ENCODE measurements around the gene HAS3.

The HAS3 gene

DNA sequence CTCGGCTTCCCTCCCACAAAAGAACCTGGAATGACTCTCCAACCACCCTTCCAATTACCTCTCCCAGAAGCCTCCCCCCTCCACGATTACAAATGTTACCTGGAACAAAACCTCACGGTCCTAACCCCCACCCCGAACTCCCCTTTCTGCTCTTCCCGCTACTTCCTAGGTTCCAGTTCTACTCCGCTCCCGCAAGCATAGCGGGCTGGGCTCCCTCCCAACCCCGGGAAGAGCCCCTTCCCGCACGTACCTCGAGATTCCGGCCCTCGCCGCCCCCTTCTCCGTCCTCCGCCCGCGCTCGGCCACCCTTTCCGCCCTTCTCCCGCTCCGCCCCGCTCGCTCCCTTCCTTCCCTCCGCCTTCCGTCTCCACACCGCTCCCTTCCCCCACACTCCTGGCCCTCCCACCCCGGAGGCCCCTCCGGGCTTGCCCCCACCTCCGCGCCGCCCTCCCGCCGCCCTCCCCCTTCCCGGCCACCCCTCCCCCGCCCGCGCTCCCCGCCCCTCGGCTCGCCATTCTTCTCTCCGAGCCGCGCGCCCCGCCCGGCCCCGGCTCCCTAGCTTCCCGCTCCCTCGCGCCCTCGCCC lies 26.5 kb downstream of the HAS3 start:
- Histone ChIP-seq H3K4me3 (ENCODE audit: low read depth, low read length) (peak overlapping the region; percentile 83), H3K27ac (ENCODE audit: extremely low read depth, low read depth, low read length) (peak overlapping the region; percentile 95), H3K4me1 (ENCODE audit: control insufficient read depth, insufficient read depth, low read length) (peaks cover 3% of the 10 kb centered on the region; the same call in 1 of the 2 replicates), H3K36me3 (ENCODE audit: control insufficient read depth in 2 of 2, insufficient read depth in 1 of 2, low read length in 2 of 2) (peaks cover 17 to 39% of the 10 kb centered on the region in 2 experiments; a peak in 2 of 3 replicates), H3K9me3 (ENCODE audit: control insufficient read depth, insufficient read depth, low read depth, low read length) (no peaks in the 10 kb centered on the region)
- CTCF ChIA-PET, result interaction anchor here (0.6 to 2.8 kb wide), 3 partner anchors 10 to 229 kb away, joined by 4 to 11 read pairs (median 5); no protein-coding TSS in a partner anchor
- POLR2A ChIA-PET, result interaction anchor here (0.5 to 1.3 kb wide), 4 partner anchors 8 to 26 kb away, joined by 3 to 7 read pairs (median 4); no protein-coding TSS in a partner anchor
- TF ChIP-seq ZNF302 (tag by site-specific recombination; IDR thresholded peaks at IDR 0.05; ENCODE audit: low read depth) (no peak), PRDM4 (tag by site-specific recombination; IDR thresholded peaks at IDR 0.05) (peak; percentile 43), SETDB1 (IDR thresholded peaks at IDR 0.05; ENCODE audit: insufficient read length, low read length) (no peak), ZNF335 (tag by site-specific recombination; conservative IDR thresholded peaks at IDR 0.05) (peak; percentile 44), KLF17 (tag by site-specific recombination; IDR thresholded peaks at IDR 0.05) (0 out of 2 replicates have a peak, but pooled peaks have one; percentile 64), ZBTB20 (tag by site-specific recombination; IDR thresholded peaks at IDR 0.05) (peak; percentile 85), PRDM6 (tag by site-specific recombination; IDR thresholded peaks at IDR 0.05) (no peak), ZNF155 (tag by site-specific recombination; IDR thresholded peaks at IDR 0.05) (no peak), ZNF449 (tag by site-specific recombination; IDR thresholded peaks at IDR 0.05) (no peak), GLIS2 (tag by site-specific recombination; IDR thresholded peaks at IDR 0.05) (peak; percentile 23; the same call in 1 of the 2 replicates), EGR2 (tag by site-specific recombination; IDR thresholded peaks at IDR 0.05; ENCODE audit: low read depth) (peak; percentile 90), ZNF664 (tag by site-specific recombination; IDR thresholded peaks at IDR 0.05) (no peak), SP3 (tag by site-specific recombination; IDR thresholded peaks at IDR 0.05) (peak; percentile 85), ZFHX2 (tag by site-specific recombination; conservative IDR thresholded peaks at IDR 0.05) (peak; percentile 93), OSR2 (tag by site-specific recombination; IDR thresholded peaks at IDR 0.05) (no peak), ZNF561 (tag by site-specific recombination; IDR thresholded peaks at IDR 0.05; ENCODE audit: borderline replicate concordance) (no peak), ZFP37 (tag by site-specific recombination; IDR thresholded peaks at IDR 0.05) (no peak), ZNF433 (tag by site-specific recombination; IDR thresholded peaks at IDR 0.05; ENCODE audit: low read depth) (0 out of 2 replicates have a peak, but pooled peaks have one; percentile 6)
- TF ChIP-seq, protein P1, sequence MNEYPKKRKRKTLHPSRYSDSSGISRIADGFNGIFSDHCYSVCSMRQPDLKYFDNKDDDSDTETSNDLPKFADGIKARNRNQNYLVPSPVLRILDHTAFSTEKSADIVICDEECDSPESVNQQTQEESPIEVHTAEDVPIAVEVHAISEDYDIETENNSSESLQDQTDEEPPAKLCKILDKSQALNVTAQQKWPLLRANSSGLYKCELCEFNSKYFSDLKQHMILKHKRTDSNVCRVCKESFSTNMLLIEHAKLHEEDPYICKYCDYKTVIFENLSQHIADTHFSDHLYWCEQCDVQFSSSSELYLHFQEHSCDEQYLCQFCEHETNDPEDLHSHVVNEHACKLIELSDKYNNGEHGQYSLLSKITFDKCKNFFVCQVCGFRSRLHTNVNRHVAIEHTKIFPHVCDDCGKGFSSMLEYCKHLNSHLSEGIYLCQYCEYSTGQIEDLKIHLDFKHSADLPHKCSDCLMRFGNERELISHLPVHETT (tag by site-specific recombination; IDR thresholded peaks at IDR 0.05), result peak; percentile 32; the same call in 1 of the 2 replicates
- TF ChIP-seq, protein P2, sequence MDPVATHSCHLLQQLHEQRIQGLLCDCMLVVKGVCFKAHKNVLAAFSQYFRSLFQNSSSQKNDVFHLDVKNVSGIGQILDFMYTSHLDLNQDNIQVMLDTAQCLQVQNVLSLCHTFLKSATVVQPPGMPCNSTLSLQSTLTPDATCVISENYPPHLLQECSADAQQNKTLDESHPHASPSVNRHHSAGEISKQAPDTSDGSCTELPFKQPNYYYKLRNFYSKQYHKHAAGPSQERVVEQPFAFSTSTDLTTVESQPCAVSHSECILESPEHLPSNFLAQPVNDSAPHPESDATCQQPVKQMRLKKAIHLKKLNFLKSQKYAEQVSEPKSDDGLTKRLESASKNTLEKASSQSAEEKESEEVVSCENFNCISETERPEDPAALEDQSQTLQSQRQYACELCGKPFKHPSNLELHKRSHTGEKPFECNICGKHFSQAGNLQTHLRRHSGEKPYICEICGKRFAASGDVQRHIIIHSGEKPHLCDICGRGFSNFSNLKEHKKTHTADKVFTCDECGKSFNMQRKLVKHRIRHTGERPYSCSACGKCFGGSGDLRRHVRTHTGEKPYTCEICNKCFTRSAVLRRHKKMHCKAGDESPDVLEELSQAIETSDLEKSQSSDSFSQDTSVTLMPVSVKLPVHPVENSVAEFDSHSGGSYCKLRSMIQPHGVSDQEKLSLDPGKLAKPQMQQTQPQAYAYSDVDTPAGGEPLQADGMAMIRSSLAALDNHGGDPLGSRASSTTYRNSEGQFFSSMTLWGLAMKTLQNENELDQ (tag by site-specific recombination; IDR thresholded peaks at IDR 0.05; ENCODE audit: low read depth), result no peak
- TF ChIP-seq, protein P3, sequence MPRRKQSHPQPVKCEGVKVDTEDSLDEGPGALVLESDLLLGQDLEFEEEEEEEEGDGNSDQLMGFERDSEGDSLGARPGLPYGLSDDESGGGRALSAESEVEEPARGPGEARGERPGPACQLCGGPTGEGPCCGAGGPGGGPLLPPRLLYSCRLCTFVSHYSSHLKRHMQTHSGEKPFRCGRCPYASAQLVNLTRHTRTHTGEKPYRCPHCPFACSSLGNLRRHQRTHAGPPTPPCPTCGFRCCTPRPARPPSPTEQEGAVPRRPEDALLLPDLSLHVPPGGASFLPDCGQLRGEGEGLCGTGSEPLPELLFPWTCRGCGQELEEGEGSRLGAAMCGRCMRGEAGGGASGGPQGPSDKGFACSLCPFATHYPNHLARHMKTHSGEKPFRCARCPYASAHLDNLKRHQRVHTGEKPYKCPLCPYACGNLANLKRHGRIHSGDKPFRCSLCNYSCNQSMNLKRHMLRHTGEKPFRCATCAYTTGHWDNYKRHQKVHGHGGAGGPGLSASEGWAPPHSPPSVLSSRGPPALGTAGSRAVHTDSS (tag by site-specific recombination; IDR thresholded peaks at IDR 0.05), result no peak
- TF ChIP-seq, protein P4, sequence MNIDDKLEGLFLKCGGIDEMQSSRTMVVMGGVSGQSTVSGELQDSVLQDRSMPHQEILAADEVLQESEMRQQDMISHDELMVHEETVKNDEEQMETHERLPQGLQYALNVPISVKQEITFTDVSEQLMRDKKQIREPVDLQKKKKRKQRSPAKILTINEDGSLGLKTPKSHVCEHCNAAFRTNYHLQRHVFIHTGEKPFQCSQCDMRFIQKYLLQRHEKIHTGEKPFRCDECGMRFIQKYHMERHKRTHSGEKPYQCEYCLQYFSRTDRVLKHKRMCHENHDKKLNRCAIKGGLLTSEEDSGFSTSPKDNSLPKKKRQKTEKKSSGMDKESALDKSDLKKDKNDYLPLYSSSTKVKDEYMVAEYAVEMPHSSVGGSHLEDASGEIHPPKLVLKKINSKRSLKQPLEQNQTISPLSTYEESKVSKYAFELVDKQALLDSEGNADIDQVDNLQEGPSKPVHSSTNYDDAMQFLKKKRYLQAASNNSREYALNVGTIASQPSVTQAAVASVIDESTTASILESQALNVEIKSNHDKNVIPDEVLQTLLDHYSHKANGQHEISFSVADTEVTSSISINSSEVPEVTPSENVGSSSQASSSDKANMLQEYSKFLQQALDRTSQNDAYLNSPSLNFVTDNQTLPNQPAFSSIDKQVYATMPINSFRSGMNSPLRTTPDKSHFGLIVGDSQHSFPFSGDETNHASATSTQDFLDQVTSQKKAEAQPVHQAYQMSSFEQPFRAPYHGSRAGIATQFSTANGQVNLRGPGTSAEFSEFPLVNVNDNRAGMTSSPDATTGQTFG (tag by site-specific recombination; IDR thresholded peaks at IDR 0.05; ENCODE audit: borderline replicate concordance), result peak; percentile 31; the same call in 1 of the 2 replicates
